ENCODE results near the gene PPM1L.
"Not testable (repeated sequence)": the region's sequence is repeated elsewhere in the genome, so short reads cannot be mapped to it uniquely, and the experiment has no call there.

The PPM1L gene

GRCh38 chr3:160755776-160756304, at the start of gene PPM1L:
TSS of gene PPM1L (plus strand) at chr3:160756231.
- DNase-seq = peak; percentile 49 to 55

DNA sequence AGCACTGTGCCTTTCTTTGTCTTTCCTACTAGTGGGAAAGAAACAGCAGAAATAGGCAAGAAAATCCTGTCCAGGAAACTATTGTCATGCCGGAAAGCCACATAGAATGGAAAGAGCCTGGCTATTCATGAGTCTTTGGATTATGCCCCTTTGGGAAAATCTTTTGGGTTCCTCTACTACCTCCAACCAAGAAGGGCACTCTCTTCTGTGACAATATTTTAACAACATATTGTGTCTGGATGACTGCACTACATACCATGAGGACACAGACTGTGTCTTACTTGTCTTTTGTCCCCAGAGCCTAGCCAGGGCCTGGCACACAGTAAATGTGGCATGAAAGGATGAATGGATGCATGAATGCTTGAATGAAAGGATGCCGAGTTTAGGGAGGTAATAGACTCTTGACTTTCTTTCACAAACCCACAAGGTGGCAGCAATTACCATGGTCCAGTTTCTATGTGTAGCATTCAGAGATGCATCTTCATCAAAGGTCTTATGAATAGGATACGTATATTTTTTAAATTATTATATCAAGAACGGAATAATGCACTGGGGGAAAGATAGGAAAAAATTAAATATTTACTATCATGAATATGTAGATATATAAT, 48.7 kb upstream of the PPM1L start:
- no peak for DNase-seq

- no peak for DNase-seq
Observed at GRCh38 chr3:160709477-160710182, 46.4 kb upstream of the PPM1L start.

DNA sequence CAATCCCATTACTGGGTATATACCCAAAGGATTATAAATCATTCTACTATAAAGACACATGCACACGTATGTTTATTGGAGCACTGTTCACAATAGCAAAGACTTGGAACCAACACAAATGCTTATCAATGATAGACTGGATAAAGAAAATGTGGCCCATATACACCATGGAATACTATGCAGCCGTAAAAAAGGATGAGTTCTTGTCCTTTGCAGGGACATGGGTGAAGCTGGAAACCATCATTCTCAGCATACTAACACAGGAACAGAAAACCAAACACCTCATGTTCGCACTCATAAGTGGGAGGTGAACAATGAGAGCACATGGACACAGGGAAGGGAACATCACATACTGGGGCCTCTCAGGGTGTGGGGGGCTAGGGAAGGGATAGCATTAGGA, 42.9 kb upstream of the PPM1L start:
- not testable (repeated sequence) for DNase-seq

- DNase-seq = no peak
Observed at GRCh38 chr3:160719710-160720109, 36.3 kb upstream of the PPM1L start.

DNA sequence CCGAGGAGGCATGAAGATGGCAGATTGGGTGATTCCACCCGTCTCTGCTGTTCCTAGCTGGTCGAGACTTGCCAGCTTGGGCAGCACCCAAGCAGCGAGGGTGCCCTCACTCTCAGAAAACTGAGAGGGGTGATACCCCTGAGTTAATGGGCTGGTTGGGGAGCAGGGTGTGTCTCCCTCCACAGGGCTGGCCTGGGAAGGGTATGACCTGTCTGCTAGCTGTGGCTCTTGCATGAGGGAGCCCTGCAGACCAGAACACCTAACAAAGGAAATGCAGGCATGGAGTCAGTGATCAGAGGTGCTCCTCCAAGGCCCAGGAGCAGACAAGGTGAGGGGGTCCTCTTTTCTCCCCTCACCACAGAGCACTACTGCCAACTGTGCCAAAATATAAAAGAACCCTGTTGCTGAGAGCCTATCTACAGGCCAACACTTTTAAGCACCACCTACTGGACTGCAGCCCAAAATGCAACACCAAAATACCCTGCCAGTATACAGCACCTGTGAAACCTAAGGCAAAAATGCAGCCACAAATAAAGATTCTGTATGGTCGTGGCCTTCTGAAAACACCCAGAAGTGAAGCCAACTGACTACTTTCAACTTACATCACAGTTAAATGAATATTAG, 35.8 kb upstream of the PPM1L start:
- no peak for DNase-seq

DNA sequence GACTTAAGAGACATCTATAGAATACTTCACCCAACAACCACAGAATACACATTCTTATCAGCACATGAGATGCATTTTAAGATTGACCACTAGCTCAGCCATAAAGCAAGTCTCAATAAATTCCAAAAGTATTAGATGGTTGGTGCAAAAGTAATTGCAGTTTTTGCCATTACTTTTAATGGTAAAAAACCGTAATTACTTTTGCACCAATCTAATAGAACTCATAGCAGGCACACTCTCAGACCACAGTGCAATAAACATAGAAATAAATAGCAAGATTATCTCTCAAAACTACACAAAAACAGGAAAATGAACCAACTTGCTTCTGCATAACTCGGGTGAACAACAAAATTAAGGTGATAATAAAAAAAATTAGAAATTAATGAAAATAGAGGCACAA, 33.7 kb upstream of the PPM1L start:
- DNase-seq = no peak

DNA sequence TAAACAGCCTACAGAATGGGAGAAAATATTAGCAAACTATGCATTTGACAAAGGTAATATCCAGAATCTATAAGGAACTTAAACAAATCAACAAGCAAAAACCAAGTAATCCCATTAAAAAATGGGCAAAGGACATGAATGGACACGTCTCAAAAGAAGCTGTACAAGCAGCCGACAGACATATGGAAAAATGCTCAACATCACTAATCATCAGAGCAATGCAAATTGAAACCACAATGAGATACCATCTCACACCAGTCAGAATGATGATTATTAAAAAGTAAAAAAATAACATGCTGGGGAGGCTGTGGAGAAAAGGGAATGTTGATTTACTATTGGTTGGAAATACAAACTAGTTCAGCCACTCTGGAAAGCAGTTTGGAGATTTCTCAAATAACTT, 30.7 kb upstream of the PPM1L start:
- DNase-seq = no peak

DNA sequence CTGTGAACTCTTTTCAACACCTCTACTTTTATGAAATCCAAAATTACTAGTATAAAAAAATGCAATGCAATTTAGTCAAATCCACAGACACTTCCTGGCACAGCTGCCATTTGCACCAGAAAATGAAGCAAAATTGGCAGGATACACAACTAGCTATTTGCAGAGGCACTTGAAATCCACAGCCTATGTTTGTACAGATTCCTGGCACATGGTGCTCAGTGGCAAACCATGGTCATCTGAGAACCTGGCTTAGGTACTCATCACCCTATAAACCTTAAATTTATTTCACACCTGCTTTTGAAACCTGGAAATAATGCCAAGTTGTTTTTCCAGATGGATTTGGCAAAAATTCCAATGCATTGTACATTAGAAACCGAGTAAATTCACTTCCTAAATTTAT, 20.2 kb upstream of the PPM1L start:
- DNase-seq = no peak

DNA sequence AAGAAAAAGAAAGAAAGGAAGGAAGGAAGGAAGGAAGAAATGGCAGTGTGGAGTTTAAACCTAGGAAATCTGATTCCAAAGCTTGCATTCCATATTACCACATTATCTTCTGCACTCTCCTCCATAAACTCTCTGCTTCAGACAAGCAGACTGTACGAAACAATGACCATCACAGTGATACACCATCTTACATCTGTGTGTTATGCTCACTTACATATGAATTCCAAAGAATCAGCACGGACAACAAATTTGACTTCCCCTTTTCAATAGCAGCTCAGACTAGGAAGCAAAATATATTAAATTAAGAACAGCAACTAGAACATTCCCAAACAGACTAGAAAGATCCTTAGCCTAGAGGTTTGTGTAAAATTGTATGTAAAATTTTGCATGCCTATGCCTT, 18.0 kb upstream of the PPM1L start:
- DNase-seq = no peak

DNA sequence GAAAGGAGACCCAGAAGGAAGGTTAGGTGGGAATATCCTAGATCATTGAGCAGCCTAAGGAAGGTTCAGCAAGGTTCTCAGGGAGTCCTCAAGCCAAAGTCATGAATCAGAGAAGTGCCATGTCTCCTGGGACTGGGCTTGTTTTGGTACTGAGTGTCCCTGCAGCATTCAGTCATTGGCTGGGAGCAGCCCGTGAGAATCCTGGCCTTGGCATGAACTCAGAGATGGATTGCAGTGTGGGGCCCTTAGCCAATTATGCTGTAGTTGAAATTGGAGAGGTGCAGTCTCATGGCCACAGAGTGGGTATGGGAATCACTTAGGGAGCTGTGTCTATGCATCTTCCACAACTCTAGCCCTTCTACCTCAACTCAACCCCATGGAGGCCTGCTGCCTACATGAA, 17.0 kb upstream of the PPM1L start:
- no peak for DNase-seq

GRCh38 chr3:160746976-160747375, 9.1 kb upstream of the PPM1L start:
- DNase-seq = no peak

- DNase-seq = no peak
Observed at GRCh38 chr3:160747422-160747821, 8.6 kb upstream of the PPM1L start.

DNA sequence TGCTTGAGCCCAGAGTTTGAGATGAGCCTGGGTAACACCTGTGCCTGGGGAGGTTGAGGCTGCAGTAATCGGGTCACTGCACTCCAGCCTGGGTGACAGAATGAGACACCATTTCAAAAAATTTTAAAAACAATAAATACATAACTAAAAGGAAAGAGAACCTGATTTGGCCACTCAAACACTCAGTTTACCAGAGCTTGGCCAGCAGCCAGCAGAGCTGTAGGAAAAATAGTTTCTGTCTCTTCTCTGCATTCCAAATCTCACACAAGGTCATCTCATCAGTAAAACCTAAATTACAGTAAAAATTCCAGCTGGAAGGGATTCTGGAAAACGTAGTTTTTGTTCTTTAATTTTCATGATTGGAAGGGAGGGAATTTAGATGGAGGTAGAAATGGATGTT, 7.8 kb upstream of the PPM1L start:
- no peak for DNase-seq

GRCh38 chr3:160748787-160749186, 7.2 kb upstream of the PPM1L start:
- no peak for DNase-seq

DNA sequence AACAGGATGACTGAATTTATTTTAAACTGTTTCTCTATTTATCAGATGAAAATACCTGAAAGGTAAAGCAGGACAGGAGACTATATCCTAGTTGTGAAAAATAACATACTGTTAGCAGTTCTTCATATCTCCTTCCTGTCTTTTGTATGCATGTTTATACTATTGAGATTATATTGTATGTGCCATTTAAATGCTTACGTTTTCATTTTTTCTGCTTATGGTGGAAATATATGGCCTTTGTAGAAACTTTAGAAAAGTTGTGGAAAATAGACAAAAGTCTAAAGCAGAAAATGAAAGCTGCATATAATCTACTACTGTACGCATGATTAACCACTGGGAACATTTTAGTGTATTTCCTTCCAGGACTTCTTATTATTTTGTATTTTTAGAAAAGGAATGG, 2.1 kb upstream of the PPM1L start:
- no peak for DNase-seq

- peak in 1 of 2 experiments; percentile 14 for DNase-seq
Observed at GRCh38 chr3:160754371-160754854, 1.6 kb upstream of the PPM1L start.

DNA sequence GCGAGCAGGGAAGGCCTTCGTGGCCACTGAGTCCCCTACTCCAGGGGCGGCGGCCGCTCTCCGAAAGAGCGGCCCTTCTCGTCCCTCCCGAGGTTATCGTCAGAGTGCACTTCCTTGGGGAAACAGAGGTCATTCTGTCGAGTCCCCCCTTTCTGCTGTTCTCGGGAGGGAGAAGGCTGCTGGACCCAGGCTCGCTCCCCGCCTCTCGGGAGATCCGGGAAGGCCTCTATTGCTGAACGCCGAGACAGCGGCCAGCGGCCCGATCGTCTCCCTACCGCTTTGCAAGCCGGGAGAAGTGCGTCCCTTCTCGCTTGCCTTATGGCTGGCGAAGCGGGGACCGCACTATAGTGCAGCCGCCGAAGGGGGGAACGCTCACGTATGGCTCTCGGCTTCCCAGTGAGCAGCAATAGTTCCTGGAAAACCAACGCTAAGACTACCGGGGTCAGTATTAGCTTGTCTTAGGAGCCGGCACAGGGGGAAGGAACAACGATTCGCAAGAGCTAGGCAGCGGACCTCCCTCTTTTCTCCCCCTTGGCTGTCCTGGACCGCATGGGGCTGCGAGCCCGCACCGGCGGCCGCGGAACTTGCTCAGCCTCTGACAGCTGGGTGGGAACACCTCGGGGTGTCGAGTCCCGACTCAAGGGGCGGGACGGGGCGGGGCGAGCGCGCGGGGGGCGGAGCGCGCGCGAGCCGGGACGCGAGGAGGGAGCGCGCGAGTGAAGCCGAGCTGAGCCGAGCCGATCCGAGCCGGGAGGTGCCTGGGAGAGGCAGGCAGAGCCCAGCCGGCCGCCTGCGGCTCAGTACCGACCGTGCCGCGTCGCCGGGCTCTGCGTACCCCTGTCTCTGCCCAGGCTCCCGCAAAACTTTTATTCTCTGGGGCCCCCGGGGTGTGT, 930 bp upstream of the PPM1L start:
- peak; percentile 91 to 92 for DNase-seq

DNA sequence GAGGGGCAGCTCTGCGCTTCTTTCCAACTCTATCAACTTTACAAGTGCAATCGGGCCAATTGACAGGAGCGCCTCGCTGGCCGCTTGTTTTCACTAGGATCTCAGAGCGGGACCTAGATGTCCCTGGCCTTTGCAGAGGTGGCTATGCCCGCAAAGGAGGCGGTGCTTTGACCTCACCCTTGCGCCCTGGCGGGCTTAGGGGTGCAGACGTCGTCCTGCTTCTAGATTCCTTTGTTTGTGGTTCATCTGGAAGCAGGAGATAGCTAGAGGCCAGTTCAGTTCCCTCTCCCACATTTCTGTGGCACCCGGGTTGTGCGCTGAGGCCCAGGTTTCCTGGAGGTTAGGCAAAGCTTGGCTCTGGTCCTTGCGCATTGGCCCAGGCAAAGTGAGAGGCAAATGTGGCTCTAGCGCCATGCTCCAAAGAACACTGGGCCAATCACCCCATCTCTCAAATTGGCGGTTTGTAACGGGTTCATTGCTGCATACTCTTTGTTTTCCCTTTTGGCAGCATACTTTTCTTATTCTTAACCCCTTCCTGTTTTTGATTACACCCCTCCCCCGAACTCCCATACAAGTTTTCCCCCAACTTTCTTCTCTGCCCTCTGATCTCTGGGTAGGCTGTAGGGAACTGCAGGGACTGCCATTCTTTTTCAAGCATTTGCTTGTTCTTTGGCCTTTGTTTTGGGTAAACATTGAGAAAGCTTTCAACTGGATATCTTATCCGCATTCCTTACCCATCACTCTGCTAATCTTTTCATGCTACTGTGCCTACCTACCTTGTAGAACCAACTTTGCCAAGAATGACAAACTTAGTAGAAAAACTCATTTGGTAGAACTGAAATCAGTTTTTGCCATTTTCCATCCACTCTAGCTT, 1.4 kb downstream of the PPM1L start:
- peak in 1 of 2 experiments; percentile 0 for DNase-seq

DNA sequence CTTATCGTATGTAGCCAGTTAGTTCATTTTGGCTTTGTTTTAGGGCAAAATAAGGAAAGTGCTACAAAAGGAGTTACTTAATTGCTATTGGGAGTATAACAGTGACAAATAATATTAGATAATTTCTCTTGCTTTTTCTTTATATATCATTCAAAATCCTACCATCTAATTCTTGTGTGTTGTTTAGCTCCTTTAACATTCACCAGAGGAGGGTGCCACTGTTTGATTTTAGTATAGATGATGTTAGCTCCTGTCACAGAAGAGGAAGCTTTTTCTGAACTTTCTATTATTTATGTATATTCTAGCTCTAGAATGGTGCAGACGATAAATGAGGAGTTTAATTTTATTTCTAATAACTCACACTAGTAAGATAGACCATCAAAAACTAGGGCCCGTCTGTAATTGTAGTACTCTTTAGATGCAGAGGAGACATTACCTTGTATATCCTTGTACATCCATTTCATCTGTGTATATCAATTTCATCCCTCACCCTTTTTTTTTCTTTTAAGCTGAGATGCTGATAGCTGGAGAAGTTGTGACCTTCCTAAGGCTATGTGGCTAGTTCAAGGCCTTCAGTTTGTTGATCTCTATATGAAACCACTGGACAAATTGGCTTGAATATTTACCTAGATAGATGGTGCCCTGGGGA, 3.0 kb downstream of the PPM1L start:
- no peak for DNase-seq

DNA sequence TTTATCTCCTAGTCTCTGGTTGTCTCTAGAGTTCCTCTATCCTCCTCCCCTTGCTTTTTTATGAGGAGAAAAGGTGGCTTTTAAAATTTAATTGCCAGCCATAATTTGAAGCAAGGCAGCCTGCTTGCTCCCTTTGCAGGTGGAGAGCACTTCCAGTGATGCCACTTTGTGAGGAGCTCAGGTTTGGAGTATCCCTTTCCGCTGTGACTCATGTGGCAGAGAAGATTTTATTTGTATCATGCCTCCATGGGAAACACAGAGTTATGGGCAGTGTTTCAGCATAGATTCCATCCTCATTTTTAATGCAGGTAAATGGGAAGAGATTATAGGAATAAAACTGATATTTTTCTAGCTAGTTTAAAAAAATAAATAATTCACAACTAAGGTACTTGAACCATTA, 7.0 kb downstream of the PPM1L start:
- no peak for DNase-seq

Data from stimulated activated CD4-positive, alpha-beta T cell treated with anti-CD3 and anti-CD28 coated beads, Interleukin-4, amount 100 ng/mL, for 4 hours (primary cell).